Activated T-helper 1 cell treated with anti-CD3 and anti-CD28 coated beads, Interleukin-2, amount 50 U/mL, for 16 hours (primary cell): ENCODE measurements around the gene TAB3.
"Not testable (repeated sequence)": the region's sequence is repeated elsewhere in the genome, so short reads cannot be mapped to it uniquely, and the experiment has no call there.

Experiments used
- DNase-seq, 2 donors: peaks; one replicate each; pipeline ENCODE4 v3.0.0-alpha.2; 2020; ENCODE audit warnings: low read depth in 1 of 2, low spot score in 1 of 2

TAB3 gene

DNA sequence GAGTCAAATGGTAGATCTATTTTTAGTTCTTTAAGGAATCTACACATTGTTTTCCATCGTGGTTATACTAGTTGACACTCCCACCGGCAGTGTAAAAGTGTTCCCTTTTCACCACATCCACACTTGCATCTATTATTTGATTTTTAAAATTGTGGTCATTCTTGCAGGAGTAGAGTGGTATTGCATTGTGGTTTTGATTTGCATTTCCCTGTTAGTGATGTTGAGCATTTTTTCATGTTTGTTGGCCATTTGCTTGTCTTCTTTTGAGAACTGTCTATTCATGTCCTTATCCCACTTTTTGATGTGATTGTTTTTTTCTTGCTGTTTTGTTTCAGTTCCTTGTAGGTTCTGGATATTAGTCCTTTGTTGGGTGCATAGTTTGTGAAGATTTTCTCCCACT is 70.0 kb downstream of the TAB3 start:
- DNase-seq = no peak

DNA sequence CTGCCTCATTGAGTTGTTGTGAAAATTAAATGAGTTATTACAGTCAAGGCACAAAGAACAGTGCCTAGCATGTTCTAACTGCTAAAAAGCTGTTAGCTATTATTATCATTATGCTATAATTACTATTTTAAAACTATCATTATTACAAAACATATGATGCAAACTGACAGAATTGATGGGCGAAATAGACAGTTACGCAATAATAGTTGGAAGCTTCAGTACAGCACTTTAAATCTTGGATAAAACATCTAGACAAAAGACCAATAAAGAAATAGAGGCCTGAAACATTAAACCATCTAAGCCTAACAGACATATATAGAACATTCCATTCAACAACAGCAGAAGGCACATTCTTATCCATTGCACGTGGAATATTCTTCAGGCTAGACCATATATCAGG is 73.0 kb downstream of the TAB3 start:
- DNase-seq = no peak

DNA sequence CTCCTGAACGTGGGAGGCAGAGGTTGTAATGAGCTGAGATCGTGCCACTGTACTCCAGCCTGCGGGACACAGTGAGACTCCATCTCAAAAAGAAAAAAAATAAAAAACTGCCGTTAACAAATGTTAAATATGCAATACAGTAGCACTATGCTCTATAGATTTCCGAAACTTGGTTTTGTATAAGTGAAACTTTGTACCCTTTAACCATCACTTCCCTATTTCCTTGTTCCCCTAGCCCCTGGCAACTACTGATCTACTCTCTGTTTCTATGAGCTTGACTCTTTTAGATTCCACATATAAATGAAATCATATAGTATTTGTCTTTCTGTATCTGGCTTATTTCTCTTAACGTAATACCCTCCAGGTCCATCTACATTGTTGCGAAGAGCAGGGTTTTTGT is 74.1 kb downstream of the TAB3 start:
- DNase-seq = no peak

DNA sequence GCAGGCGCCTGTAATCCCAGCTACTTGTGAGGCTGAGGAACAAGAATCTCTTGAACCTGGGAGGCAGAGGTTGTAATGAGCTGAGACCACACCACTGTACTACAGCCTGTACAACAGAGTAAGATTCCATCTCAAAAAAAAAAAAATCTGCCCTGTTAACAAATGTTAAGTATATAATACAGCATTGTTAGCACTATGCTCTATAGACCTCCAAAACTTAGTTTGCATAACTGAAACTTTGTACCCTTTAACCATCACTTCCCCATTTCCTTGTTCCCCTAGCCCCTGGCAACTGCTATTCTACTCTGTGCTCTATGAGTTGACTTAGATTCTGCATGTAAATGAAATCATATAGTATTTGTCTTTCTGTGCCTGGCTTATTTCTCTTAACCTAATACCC is 76.7 kb downstream of the TAB3 start:
- DNase-seq = no peak

DNA sequence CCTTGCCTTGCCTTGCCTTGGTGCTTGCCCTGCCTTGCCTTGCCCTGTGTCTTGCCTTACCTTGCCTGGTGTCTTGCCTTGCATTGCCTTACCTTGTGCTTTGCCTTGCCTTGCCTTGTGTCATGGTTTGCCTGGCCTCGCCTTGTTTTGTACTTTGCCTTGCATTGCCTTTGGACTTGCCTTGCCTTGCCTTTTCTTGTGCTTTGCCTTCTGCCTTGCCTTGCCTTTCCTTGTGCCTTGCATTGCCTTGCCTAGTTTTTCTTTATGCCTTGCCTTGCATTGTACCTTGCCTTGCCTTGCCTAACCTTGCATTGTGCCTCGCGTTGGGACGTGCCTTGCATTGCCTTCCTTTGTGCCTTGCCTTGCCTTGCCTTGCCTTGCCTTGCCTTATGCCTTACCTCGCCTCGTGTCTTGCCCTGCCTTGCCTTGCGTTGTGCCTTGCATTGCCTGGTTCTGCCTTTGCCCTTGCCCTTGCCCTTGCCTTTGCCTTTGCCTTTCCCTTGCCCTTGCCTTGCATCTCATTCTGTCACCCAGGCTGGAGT is 82.8 kb downstream of the TAB3 start:
- no peak for DNase-seq

DNA sequence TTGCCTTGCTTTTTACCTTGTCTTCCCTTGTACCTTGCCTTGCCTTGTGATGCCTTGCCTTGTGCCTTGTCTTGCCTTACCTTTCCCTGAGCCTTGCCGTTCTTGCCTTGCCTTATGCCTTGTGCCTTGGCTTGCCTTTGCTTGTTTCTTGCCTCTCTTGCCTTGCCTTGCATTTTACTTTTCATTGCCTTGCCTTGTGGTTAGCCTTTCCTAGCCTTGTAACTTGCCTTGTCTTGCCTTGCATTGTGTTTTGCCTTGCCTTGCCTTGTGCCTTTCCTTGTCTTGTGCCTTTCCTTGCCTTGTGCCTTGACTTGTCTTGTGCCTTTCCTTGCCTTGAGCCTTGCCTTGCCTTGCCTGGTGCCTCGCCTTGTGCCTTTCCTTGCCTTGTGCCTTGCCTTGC is 84.6 kb downstream of the TAB3 start:
- no peak for DNase-seq

DNA sequence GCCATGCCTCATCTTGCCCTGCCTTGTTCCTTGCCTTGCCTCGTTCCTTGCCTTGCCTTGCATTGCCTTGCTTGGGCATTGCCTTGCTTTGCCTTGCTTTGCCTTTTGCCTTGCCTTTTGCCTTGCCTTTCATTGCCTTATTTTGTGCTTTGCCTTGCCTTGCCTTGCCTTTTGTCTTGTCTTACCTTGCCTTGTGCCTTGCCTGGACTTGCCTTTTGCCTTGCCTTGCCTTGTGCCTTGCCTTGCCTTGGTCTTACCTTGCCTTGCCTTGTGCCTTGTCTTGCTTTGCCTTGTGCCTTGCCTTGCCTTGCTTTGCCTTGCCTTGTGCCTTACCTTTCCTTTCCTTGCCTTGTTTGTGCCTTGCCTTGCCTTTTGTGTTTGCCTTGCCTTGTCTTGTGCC is 88.2 kb downstream of the TAB3 start:
- no peak for DNase-seq

DNA sequence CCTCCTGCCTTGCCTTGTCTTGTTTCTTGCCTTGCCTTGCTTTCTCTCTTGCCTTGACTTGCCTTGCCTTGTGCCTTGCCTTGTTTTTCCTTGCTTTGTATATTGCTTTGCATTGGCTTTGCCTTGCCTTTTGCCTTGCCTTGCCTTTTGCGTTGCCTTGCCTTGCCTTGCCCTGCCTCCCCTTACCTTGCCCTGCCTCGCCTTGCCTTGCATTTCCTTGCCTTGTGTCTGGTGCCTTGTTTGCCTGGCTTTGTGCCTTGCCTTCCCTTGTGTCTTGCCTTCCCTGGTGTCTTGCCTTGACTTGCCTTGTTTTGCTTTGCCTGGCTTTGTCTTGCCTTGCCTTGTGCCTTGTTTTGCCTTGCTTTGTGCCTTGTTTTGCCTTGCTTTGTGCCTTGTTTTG is 89.7 kb downstream of the TAB3 start:
- no peak for DNase-seq

DNA sequence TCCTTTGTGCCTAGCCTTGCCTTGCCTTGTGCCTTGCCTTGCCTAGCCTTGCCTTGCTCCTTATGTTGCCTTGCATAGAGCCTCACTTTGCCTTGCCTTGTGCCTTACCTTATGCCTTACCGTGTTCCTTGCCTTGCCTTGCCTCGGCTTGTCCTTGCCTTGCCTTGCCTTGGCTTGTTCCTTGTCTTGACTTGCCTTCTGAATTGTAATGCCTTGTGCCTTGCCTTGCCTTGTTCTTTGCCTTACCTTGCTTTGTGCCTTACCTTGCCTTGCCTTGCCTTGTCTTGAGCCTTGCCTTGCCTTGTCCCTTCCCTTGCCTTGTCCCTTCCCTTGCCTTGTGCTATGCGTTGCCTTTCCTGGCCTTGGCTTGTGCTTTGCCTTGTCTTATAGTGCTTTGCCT is 90.2 kb downstream of the TAB3 start:
- DNase-seq = no peak

DNA sequence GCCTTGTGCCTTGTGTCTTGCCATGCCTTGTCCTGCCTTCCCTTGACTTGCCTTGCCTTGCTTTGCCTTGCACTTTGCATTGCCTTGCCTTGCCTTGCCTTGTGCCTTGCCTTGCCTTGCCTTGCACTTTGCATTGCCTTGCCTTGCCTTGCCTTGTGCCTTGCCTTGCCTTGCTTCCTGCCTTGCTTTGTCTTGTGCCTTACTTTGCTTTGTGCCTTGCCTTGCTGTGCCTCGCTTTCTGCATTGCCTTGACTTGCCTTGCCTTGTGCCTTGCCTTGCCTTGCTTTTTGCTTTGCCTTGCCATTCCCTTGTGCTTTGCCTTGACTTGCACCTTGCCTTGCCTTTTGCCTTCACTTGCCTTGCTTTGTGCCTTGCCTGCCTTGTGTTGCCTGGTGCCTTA is 91.8 kb downstream of the TAB3 start:
- DNase-seq = not testable (repeated sequence)

DNA sequence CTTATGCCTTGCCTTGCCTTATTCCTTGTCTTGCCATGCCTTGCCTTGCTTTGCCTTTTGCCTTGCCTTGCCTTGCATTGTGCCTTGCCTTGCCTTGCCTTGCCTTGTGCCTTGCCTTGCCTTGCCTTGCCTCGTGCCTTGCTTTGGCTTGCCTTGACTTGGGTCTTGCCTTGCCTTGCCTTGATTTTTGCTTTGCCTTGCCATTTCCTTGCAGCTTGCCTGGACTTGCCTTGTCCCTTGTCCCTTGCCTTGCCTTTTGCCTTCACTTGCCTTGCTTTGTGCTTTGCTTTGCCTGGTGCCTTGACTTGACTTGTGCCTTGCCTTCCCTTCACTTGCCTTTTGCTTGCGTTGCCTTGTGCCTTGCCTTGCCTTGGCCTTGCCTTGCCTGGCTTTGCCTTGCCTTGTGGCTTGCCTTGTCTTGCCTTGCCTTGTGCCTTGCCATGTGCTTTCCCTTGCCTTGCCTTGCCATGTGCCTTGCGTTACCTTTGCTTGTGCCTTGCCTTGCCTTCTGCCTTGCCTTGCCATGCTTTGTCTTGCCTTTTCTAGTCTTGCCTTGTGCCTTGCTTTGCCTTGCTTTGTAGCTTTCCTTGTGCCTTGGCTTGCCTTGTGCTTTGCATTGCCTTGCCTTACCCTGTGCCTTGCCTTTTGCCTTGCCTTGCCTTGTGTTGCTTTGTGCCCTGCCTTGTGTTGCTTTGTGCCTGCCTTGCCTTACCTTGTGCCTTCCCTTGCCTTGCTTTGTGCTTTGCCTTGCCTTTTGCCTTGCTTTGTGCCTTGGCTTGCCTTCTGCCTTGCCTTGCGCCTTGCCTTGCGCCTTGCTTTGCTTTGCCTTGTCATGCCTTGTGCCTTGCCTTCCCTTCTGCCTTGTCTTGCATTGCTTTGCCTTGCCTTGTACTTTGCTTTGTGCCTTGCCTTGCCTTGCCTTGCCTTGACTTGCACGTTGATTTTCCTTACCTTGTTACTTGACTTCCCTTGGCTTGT is 92.8 kb downstream of the TAB3 start:
- no peak for DNase-seq

DNA sequence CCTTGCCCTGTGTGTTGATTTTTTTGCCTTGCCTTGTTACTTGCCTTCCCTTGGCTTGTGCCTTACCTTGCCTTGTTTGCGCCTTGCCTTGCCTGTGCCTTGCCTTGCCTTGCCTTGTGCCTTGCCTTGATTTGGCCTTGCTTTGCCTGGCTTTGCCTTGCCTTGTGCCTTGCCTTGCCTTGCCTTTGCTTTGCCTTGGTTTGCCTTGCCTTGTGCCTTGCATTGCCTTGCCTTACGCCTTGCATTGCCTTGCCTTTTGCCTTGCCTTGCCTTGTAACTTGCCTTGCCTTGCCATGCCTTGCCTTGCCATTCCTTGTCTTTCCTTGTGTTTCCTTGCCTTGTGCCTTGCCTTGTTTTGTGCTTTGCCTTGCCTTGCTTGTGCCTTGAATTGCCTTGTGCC is 94.6 kb downstream of the TAB3 start:
- no peak for DNase-seq

DNA sequence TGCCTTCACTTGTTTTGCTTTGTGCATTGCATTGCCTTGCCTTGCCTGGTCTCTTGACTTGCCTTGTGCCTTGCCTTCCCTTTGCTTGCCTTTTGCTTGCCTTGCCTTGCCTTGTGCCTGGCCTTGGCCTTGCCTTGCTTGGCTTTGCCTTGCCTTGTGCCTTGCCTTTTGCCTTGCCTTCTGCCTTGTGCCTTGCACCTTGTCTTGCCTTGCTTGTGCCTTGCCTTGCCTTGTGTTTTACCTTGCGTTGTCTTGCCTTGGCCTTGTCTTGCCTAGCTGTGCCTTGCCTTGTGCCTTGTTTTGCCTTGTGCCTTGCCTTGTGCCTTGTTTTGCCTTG is 95.3 kb downstream of the TAB3 start:
- DNase-seq = no peak

DNA sequence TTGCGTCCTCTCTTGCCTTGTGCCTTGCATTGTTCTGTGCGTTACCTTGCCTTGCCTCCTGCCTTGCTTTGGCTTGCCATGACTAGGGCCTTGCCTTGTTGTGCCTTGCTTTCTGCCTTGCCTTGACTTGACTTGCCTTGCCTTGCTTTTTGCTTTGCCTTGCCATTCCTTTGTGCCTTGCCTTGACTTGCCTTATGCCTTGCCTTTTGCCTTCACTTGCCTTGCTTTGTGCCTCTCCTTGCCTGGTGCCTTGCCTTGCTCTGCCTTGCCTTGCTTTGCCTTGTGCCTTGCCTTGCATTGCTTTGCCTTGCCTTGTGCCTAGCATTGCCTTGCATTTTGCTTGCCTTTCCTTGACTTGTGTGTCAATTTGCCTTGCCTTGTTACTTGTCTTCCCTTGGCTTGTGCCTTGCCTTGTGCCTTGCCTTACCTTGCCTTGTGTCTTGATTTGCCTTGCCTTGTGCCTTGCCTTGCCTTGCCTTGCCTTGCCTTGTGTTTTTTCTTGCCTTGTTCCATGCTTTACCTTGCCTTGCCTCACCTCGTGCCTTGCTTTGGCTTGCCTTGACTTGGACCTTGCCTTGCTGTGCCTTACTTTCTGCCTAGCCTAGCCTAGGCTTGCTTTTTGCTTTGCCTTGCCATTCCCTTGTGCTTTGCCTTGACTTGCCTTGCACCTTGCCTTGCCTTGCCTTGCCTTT is 95.8 kb downstream of the TAB3 start:
- no peak for DNase-seq

DNA sequence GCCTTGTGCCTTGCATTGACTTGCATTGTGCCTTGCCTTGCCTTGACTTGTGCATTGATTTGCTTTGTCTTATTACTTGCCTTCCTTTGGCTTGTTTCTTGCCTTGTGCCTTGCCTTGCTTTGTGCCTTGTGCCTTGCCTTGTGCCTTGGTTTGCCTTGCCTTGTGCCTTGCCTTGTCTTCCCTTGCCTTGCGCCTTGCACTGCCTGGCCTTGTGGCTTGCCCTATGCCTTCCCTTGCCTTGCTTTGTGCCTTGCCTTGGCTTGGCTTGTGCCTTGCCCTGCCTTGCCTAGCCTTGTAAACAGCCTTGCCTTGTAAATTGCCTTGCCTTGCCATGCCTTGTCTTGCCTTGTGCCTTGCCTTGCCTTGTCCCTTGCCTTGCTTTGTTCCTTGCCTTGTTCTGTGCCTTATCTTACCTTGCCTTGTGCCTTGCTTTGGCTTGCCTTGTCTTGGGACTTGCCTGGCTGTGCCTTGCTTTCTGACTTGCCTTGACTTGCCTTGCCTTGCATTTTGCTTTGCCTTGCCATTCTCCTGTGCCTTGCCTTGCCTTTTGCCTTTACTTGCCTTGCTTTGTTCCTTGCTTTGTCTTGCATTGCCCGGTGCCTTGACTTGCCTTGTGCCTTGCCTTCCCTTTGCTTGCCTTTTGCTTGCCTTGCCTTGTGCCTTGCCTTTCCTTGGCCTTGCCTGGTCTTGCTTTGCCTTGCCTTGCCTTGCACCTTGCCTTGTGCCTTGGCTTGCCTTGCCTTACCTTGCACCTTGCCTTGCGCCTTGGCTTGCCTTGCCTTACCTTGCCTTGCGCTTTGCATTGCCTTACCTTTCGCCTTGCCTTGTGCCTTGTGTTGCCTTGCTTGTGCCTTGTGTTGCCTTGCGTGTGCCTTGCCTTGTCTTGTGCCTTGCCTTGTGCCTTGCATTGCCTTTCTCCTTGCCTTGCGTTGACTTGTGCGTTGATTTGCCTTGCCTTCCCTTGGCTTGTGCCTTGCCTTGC is 97.5 kb downstream of the TAB3 start:
- no peak for DNase-seq

DNA sequence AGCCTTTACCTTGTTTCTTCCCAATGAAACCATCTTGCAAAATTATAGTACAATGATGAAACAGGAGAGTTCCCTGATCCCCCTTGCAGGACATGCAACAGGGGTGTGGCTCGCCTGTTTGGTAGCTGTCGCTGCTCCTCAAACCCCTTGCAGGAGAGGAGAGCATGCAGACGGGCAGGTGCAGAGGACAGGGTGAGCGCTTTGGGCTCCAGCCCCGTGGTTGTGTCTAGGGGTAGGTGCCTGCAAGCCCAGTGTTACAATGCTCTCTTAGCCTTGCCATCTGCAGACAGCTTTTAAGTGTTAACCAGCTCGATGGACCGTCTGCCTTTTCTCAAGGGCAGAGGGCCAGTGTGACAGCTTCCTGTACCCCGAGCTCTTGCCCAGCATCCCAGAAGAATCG is 102.0 kb downstream of the TAB3 start:
- no peak for DNase-seq

DNA sequence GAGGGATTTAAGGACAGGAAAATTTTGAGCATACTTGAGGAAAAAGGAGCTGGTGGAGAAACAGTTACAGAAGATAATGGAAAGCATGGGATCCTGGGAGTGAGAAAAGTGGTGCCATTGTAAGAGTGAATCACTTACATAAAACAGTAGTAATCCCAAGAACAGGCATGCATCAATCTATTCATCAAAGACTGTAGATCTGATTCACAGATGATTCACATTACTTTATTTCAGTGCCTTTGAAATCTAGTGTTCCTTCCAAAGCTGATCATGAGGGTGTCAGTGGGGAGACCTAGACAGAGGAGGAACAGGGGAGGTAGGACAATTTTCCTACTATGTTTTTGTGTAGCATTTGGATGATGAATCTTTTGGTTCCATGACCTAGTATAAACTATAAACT is 102.7 kb downstream of the TAB3 start:
- DNase-seq = no peak

DNA sequence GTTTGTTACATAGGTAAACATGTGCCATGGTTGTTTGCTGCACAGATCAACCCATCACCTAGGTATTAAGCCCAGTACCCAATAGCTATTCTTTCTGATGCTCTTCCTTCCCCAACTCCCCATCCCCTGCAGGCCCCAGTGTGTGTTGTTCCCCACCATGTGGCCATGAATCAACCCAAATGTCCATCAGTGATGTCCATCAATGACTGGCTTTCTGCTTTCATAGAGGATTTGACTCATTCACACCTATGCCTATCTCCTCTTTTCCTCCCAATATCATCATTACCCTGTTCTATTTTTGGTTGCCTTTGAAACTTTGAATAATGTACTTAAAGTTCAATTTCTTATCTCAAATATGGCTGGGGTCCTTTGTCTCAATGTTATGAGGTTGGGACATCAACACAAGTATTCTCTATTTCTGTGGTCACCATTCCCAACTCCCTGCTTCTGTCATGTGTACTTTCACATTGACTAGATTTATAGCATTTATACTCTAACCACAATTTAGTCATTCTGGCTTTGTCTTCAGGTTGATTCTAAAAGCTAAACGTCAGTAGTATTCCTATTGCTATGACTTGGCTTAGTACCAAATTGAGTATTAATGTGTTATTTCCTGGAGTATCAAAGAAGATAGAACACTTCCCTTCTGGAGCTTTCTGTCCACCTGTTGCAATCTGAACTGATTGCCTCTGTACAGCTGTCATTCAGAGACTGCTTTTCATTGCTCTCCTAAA is 107.2 kb downstream of the TAB3 start:
- no peak for DNase-seq

DNA sequence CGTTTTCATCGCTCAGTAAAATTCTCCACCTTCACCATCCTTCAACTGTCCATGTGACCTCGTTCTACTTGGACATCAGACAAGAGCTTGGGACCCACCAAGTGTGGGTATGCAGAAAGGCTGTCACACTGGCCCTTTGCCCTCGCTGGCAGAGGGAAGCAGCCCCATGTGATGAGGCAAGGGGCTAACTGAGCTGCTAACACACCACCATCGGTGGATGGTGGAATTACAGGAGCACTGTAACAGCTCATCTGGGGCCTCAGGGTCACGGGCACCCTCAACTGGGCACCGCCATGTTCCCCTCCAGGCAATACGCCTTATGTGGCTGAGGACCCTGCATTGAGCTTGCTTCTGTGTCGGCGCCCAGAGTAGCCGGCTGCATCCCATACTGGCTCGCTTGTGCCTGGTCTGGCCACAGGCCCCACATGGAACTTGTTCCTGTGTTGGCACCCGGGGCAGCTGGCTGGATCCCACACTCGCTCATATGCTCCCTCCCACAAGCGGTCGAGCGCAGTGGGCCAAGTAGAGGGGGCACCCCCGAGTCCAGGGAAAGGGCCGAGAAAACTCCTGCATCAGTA is 109.5 kb downstream of the TAB3 start:
- no peak for DNase-seq

DNA sequence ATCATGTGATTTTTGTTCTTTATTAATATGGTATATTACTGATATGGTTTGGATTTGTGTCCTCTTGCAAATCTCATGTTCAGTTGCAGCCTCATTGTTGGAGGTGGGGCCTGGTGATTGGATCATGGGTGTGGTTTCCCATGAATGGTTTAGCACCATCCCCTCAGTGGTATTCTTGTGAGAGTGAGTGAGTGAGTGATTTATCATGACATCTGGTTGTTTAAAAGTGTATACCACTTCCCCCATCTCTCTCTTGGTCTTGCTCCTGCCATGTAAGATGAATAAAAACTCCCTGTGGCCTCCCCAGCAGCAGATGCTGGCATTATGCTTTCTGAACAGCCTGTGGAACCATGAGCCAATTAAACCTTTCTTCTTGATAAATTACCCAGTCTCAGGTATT is 111.5 kb downstream of the TAB3 start:
- no peak for DNase-seq
